ENCODE results near the gene SRRM5.
"Not testable (repeated sequence)": the region's sequence is repeated elsewhere in the genome, so short reads cannot be mapped to it uniquely, and the experiment has no call there.

SRRM5 gene

GRCh38 chr19:43619262-43620060 lies 7.6 kb downstream of the SRRM5 start, which contains the start of gene ZNF428:
TSS of gene ZNF428 (minus strand) at chr19:43619629. CDS start at chr19:43614304, 5,325 bp downstream.
- DNase-seq, result peak; percentile 96

- DNase-seq, result no peak
Observed at GRCh38 chr19:43620061-43621001, 8.4 kb downstream of the SRRM5 start.

- DNase-seq, result no peak
Observed at GRCh38 chr19:43622070-43622469, 10.2 kb downstream of the SRRM5 start.

GRCh38 chr19:43622956-43623355 lies 11.1 kb downstream of the SRRM5 start:
- DNase-seq, result no peak

- DNase-seq, result no peak
Observed at GRCh38 chr19:43623889-43624670, 12.2 kb downstream of the SRRM5 start.

GRCh38 chr19:43624933-43625332 lies 13.0 kb downstream of the SRRM5 start:
- DNase-seq, result no peak

GRCh38 chr19:43625918-43626579 lies 14.2 kb downstream of the SRRM5 start:
- DNase-seq, result peak; percentile 43

GRCh38 chr19:43626838-43627237 lies 14.9 kb downstream of the SRRM5 start:
- no peak for DNase-seq

- peak; percentile 18 for DNase-seq
Observed at GRCh38 chr19:43628646-43629326, 16.9 kb downstream of the SRRM5 start.

- DNase-seq, result no peak
Observed at GRCh38 chr19:43631491-43631890, 19.6 kb downstream of the SRRM5 start.

GRCh38 chr19:43633520-43633919 lies 21.6 kb downstream of the SRRM5 start:
- DNase-seq, result no peak

GRCh38 chr19:43634068-43634467 lies 22.2 kb downstream of the SRRM5 start:
- DNase-seq, result no peak

GRCh38 chr19:43634506-43634871 lies 22.6 kb downstream of the SRRM5 start:
- peak; percentile 66 for DNase-seq

GRCh38 chr19:43634872-43635560 lies 23.1 kb downstream of the SRRM5 start:
- peak; percentile 88 for DNase-seq

GRCh38 chr19:43635561-43635940 lies 23.7 kb downstream of the SRRM5 start:
- DNase-seq, result not testable (repeated sequence)

GRCh38 chr19:43636121-43636683 lies 24.3 kb downstream of the SRRM5 start:
- DNase-seq, result peak; percentile 75

GRCh38 chr19:43638214-43638994 lies 26.5 kb downstream of the SRRM5 start:
- peak; percentile 42 for DNase-seq

GRCh38 chr19:43638995-43639518 lies 27.2 kb downstream of the SRRM5 start:
- DNase-seq, result no peak

Data from midbrain (tissue), 1 donor.